Stimulated activated CD8-positive, alpha-beta memory T cell treated with anti-CD3 and anti-CD28 coated beads, Interleukin-7, amount 100 ng/mL, for 4 hours (primary cell): ENCODE measurements around the gene TMEM140.

ENCODE experiments used
- DNase-seq, 2 donors: peaks; one replicate each; pipeline ENCODE4 v3.0.0-alpha.2; 2020; ENCODE audit warnings: low read depth in 2 of 2

Gene TMEM140

GRCh38 chr7:135215180-135215579 is 67.3 kb downstream of the TMEM140 start:
- DNase-seq: no peak

GRCh38 chr7:135215698-135216097 is 67.8 kb downstream of the TMEM140 start:
- DNase-seq: no peak
